HepG2 (cell line): ENCODE measurements around the gene CLP1. TPM values are rescaled to one million over a fixed set of nuclear protein-coding genes. Genes with fewer than 3 reads are reported as not detected.
A peak's percentile ranks its signal among the peaks of the same experiment; 100 is the strongest.

Source experiments
- CBX2 ChIP-seq, 2 experiments: fragments of 200-600 bp in 1 of 2; sonication (generic); formaldehyde crosslinking in 1 of 2; IDR thresholded peaks; 2 replicates each; pipeline versions ENCODE4 v1.7.0 to v1.8.1; 2018 to 2022; ENCODE audit warnings: low read depth in 2 of 2, low read length in 1 of 2, mild to moderate bottlenecking in 1 of 2, missing genetic modification reagents in 1 of 2
- GFI1 ChIP-seq: sonication (generic); formaldehyde crosslinking; IDR thresholded peaks from 2 replicates; pipeline ENCODE4 v1.5.0; 2020; ENCODE audit warnings: missing genetic modification reagents, mild to moderate bottlenecking, borderline replicate concordance
- JDP2 ChIP-seq: sonication (generic); formaldehyde crosslinking; IDR thresholded peaks from 2 replicates; pipeline ENCODE4 v1.8.1; 2022; ENCODE audit warnings: missing genetic modification reagents, borderline replicate concordance
- MEIS2 ChIP-seq: sonication (generic); formaldehyde crosslinking; IDR thresholded peaks from 2 replicates; pipeline ENCODE4 v1.9.0; 2021; ENCODE audit warnings: mild to moderate bottlenecking, missing genetic modification reagents
- NFE2L2 ChIP-seq: fragments of 150-350 bp; IDR thresholded peaks from 2 replicates; pipeline ENCODE4 v1.6.1; 2014; ENCODE audit warnings: low read length
- NKX3-1 ChIP-seq: sonication (generic); formaldehyde crosslinking; IDR thresholded peaks from 2 replicates; pipeline ENCODE4 v1.5.0; 2020; ENCODE audit warnings: missing genetic modification reagents
- PTBP1 ChIP-seq: fragments of 200-400 bp; formaldehyde crosslinking; IDR thresholded peaks from 2 replicates; pipeline ENCODE4 v1.6.1; 2018; ENCODE audit warnings: low read length, low read depth; ENCODE audit not compliant: poor library complexity, severe bottlenecking
- RBAK ChIP-seq: sonication (generic); formaldehyde crosslinking; IDR thresholded peaks from 2 replicates; pipeline ENCODE4 v1.5.1; 2020; ENCODE audit warnings: mild to moderate bottlenecking, missing genetic modification reagents
- TBP ChIP-seq: sonication (generic); formaldehyde crosslinking; IDR thresholded peaks from 2 replicates; pipeline ENCODE4 v1.5.0; 2020; ENCODE audit warnings: missing genetic modification reagents
- TBX2 ChIP-seq: sonication (generic); formaldehyde crosslinking; IDR thresholded peaks from 2 replicates; pipeline ENCODE4 v1.5.0; 2020; ENCODE audit warnings: missing genetic modification reagents, mild to moderate bottlenecking, borderline replicate concordance
- TRIM24 ChIP-seq: sonication (generic); formaldehyde crosslinking; IDR thresholded peaks from 2 replicates; pipeline ENCODE4 v1.8.0; 2022; ENCODE audit warnings: mild to moderate bottlenecking, missing genetic modification reagents
- ZBTB21 ChIP-seq: sonication (generic); formaldehyde crosslinking; IDR thresholded peaks from 2 replicates; pipeline ENCODE4 v1.4.0; 2020; ENCODE audit warnings: missing genetic modification reagents
- ZNF484 ChIP-seq: sonication (generic); formaldehyde crosslinking; IDR thresholded peaks from 2 replicates; pipeline ENCODE4 v1.5.1; 2020; ENCODE audit warnings: mild to moderate bottlenecking, low read depth, missing genetic modification reagents, borderline replicate concordance
- ZNF562 ChIP-seq: sonication (generic); formaldehyde crosslinking; IDR thresholded peaks from 2 replicates; pipeline ENCODE4 v1.8.0; 2022; ENCODE audit warnings: missing genetic modification reagents, borderline replicate concordance
- ZNF7 ChIP-seq: IDR thresholded peaks from 2 replicates; pipeline ENCODE4 v1.6.1; 2016; ENCODE audit warnings: missing biosample characterization, missing genetic modification reagents
- ZNF703 ChIP-seq: sonication (generic); formaldehyde crosslinking; IDR thresholded peaks from 2 replicates; pipeline ENCODE4 v1.5.1; 2020; ENCODE audit warnings: missing genetic modification reagents, mild to moderate bottlenecking, moderate library complexity, borderline replicate concordance
- polyA plus RNA-seq, 8 experiments: library from polyadenylated mRNA; depleted of rRNA in 3 of 8; stranded (reverse) in 7 of 8; unstranded in 1 of 8; fragments of >200 nt; fragmentation: Illumina TruSeq in 4 of 8; extraction: Trizol in 4 of 8; gene quantifications; 2 replicates each; pipeline versions ENCODE4 v1.2.1 to v1.2.3, GENCODE V29; 2011 to 2016; ENCODE audit warnings: low read depth in 4 of 8, missing spikeins in 1 of 8, mixed read lengths in 1 of 8; ENCODE audit not compliant: insufficient read depth in 1 of 8
- total RNA-seq, 5 experiments: library from RNA; depleted of rRNA; stranded (reverse); fragments of >200 nt; fragmentation: Illumina TruSeq; extraction: Trizol; gene quantifications; 2 replicates each; pipeline ENCODE4 v1.2.3, GENCODE V29; 2016; ENCODE audit warnings: low read depth in 1 of 5
- TF ChIP-seq, protein P1 (sequence below): sonication (generic); formaldehyde crosslinking; conservative IDR thresholded peaks from 2 replicates; pipeline ENCODE4 v1.5.0; 2020; ENCODE audit warnings: missing genetic modification reagents
- TF ChIP-seq, protein P2 (sequence below): IDR thresholded peaks from 2 replicates; pipeline ENCODE4 v1.6.1; 2016; ENCODE audit warnings: low read depth, borderline replicate concordance
- TF ChIP-seq, protein P3 (sequence below): sonication (generic); formaldehyde crosslinking; IDR thresholded peaks from 2 replicates; pipeline ENCODE4 v1.8.1; 2023; ENCODE audit warnings: mild to moderate bottlenecking, moderate library complexity, missing genetic modification reagents
- TF ChIP-seq, protein P4 (sequence below): sonication (generic); formaldehyde crosslinking; IDR thresholded peaks from 2 replicates; pipeline ENCODE4 v1.4.0; 2020; ENCODE audit warnings: mild to moderate bottlenecking, missing genetic modification reagents
- TF ChIP-seq, protein P5 (sequence below): sonication (generic); formaldehyde crosslinking; IDR thresholded peaks from 2 replicates; pipeline ENCODE4 v1.9.0; 2021; ENCODE audit warnings: missing genetic modification reagents, borderline replicate concordance
- TF ChIP-seq, protein P6 (sequence below): sonication (generic); formaldehyde crosslinking; IDR thresholded peaks from 2 replicates; pipeline ENCODE4 v1.5.0; 2020; ENCODE audit warnings: missing genetic modification reagents

CLP1 gene
- total and polyA plus RNA-seq, 2 of the 13 experiments (the other 11 are each of a cell fraction or from before 2014, with no cell fraction given) = 14.6 to 24.8 TPM

DNA sequence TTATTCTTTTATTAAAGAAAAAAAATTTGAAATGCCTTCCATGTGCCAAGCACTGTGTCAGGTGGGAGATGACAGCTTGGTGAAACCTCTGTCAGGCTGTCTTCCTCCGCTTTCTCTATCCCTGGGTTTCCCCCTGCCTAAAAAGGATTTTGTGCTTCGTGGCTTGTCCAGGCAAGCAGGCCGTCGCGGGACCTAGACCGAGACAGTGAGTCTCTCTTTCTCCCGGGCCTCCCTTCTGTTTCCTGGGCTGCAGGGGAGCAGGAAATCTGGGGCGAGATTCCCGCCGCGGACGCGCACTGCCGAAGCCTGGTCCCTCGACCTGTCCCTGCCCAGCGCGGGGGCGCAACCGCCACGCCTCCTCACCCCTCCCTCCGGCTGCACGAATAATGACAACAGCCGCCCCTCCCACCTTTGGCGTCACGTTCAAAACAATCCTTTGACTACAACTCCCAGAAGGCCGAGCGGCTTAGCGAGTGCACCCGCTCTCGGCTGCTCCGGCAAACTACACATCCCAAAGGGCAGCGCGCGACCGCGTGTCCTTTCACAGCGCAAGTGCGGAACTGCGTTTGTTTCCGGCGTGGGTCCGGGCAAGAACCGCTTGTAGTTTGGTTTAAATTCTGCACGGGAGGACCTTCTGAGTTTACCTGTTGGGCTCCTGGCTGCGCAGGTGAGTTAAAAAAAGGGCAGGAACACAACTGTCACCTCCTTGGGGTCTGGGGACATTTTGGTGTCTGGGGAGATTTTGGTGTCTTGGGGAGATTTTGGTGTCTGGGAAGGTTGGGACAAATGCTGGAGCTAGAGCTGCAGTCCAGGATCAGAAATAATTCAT is at the start of gene CLP1 (continued):
- no peak for TF ChIP-seq TBP (CRISPR knock-in tag)
- TF ChIP-seq CBX2 (IDR thresholded peaks at IDR 0.05; ENCODE audit: low read depth, low read length) = no peak
- TF ChIP-seq CBX2 (CRISPR knock-in tag; IDR thresholded peaks at IDR 0.05; ENCODE audit: low read depth) = no peak
- no peak for TF ChIP-seq ZNF703 (CRISPR knock-in tag)
- no peak for TF ChIP-seq ZNF484 (CRISPR knock-in tag)
- TF ChIP-seq RBAK (CRISPR knock-in tag) = no peak; the same call in none of the 2 replicates
- TF ChIP-seq MEIS2 (CRISPR knock-in tag) = peak; percentile 65; the same call in 1 of the 2 replicates
- TF ChIP-seq ZNF562 = no peak
- TF ChIP-seq, protein P1, sequence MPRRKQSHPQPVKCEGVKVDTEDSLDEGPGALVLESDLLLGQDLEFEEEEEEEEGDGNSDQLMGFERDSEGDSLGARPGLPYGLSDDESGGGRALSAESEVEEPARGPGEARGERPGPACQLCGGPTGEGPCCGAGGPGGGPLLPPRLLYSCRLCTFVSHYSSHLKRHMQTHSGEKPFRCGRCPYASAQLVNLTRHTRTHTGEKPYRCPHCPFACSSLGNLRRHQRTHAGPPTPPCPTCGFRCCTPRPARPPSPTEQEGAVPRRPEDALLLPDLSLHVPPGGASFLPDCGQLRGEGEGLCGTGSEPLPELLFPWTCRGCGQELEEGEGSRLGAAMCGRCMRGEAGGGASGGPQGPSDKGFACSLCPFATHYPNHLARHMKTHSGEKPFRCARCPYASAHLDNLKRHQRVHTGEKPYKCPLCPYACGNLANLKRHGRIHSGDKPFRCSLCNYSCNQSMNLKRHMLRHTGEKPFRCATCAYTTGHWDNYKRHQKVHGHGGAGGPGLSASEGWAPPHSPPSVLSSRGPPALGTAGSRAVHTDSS = 0 out of 2 replicates have a peak, but pooled peaks have one; percentile 52
- no peak for TF ChIP-seq ZBTB21 (CRISPR knock-in tag)
- no peak for TF ChIP-seq ZNF7 (CRISPR knock-in tag)
- TF ChIP-seq TBX2 (CRISPR knock-in tag) = peak; percentile 85
- TF ChIP-seq, protein P2, sequence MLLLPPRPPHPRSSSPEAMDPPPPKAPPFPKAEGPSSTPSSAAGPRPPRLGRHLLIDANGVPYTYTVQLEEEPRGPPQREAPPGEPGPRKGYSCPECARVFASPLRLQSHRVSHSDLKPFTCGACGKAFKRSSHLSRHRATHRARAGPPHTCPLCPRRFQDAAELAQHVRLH (CRISPR knock-in tag) = no peak
- TF ChIP-seq, protein P3, sequence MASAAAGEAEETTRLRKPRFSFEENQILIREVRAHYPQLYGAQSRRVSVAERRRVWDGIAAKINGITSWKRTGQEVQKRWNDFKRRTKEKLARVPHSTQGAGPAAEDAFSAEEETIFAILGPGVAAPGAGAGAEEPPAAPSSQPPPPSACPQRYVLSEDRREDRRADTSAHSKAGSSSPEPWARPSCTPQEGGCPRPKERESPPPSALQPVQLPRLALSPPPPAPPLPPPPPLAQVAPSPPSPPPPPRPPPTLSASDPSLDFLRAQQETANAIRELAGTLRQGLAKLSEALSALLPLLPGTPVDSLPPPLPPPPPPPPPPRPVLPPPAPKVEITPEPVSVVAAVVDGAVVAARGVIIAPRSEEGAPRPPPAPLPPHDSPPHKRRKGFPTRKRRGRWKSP (CRISPR knock-in tag) = 0 out of 2 replicates have a peak, but pooled peaks have one; percentile 82
- no peak for TF ChIP-seq NKX3-1 (CRISPR knock-in tag)
- TF ChIP-seq PTBP1 = no peak
- TF ChIP-seq NFE2L2 = no peak
- TF ChIP-seq, protein P4, sequence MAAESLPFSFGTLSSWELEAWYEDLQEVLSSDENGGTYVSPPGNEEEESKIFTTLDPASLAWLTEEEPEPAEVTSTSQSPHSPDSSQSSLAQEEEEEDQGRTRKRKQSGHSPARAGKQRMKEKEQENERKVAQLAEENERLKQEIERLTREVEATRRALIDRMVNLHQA (CRISPR knock-in tag) = no peak
- TF ChIP-seq JDP2 (CRISPR knock-in tag) = no peak
- no peak for TF ChIP-seq TRIM24 (CRISPR knock-in tag)
- 0 out of 2 replicates have a peak, but pooled peaks have one; percentile 41 for TF ChIP-seq GFI1 (CRISPR knock-in tag)
- TF ChIP-seq, protein P5, sequence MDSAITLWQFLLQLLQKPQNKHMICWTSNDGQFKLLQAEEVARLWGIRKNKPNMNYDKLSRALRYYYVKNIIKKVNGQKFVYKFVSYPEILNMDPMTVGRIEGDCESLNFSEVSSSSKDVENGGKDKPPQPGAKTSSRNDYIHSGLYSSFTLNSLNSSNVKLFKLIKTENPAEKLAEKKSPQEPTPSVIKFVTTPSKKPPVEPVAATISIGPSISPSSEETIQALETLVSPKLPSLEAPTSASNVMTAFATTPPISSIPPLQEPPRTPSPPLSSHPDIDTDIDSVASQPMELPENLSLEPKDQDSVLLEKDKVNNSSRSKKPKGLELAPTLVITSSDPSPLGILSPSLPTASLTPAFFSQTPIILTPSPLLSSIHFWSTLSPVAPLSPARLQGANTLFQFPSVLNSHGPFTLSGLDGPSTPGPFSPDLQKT (CRISPR knock-in tag) = 0 out of 2 replicates have a peak, but pooled peaks have one; percentile 67
- TF ChIP-seq, protein P6, sequence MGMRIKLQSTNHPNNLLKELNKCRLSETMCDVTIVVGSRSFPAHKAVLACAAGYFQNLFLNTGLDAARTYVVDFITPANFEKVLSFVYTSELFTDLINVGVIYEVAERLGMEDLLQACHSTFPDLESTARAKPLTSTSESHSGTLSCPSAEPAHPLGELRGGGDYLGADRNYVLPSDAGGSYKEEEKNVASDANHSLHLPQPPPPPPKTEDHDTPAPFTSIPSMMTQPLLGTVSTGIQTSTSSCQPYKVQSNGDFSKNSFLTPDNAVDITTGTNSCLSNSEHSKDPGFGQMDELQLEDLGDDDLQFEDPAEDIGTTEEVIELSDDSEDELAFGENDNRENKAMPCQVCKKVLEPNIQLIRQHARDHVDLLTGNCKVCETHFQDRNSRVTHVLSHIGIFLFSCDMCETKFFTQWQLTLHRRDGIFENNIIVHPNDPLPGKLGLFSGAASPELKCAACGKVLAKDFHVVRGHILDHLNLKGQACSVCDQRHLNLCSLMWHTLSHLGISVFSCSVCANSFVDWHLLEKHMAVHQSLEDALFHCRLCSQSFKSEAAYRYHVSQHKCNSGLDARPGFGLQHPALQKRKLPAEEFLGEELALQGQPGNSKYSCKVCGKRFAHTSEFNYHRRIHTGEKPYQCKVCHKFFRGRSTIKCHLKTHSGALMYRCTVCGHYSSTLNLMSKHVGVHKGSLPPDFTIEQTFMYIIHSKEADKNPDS (CRISPR knock-in tag) = no peak
